ENCODE measurements around the gene GPER1. TPM values are rescaled to one million over a fixed set of nuclear protein-coding genes. Genes with fewer than 3 reads are reported as not detected.

Gene GPER1
- total RNA-seq, 4 donors from 2014 or later: 1.1 to 4.5 (median 3.1) TPM

DNA sequence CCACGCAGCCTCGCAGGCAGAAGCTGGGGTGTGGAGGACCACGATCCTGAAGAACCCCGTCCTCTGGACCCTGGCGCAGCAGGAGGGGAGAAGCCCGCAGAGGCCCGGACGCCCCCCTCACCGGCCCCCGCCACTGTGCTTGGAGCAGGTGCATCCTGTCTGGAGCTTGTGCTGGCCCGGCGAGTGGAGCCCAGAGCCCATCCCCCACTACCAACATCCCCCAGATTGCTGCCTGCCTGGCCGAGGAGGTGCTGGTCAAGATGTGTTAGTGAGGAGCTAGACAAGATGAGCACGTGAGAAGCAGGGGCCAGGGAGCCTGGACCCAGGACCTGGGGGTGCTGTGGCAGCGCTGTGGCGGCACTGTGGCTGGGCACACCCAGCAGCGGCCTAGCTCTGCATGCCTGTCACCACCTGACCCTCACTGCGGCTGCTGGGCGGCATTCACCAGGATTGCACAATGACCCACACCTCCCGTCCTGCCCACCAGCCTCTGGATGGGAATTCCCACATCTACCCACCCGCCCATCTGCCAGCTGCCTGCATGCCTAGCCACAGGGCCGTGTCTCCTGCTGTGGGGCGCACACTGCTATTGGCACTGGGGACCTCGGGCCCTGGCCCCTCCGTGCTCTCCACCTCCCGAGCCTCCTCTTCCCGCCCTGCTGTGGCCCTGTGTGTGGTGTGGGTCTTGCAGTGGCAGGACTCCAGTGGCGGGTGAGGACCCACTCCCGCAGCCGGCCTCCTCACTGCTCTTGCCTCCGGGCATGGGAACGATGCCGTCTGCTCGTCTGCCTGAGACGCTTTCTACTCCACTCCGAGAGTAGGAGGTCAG is 31.7 kb upstream of the GPER1 start:
- TF ChIP-seq POLR2A (IDR thresholded peaks at IDR 0.05) (no peak), CTCF (IDR thresholded peaks at IDR 0.05) (no peak)
- no peak overlapping the region for H3K4me3 ChIP-seq (ENCODE audit: low read depth, poor library complexity, severe bottlenecking)
- intact Hi-C loops (cut with DNase I; ENCODE audit: low total_unique reads): no loop called here
- 65 to 86% methylated on average over 16 to 34 of the region's 36 CpGs for WGBS, 2 donors
- DNase-seq (ENCODE audit: low spot score in 2 of 2): no peak

- 92 to 95% methylated on average over 19 to 23 of the region's 27 CpGs for WGBS, 2 donors
- no peak for DNase-seq (ENCODE audit: low spot score in 2 of 2)
- H3K4me3 ChIP-seq (ENCODE audit: low read depth, poor library complexity, severe bottlenecking): no peak overlapping the region
- no peak for TF ChIP-seq POLR2A (IDR thresholded peaks at IDR 0.05)
- no peak for TF ChIP-seq CTCF (IDR thresholded peaks at IDR 0.05)
- intact Hi-C loops (cut with DNase I; ENCODE audit: low total_unique reads): no loop called here
Measured at GRCh38 chr7:1056785-1057410, 31.0 kb upstream of the GPER1 start.

DNA sequence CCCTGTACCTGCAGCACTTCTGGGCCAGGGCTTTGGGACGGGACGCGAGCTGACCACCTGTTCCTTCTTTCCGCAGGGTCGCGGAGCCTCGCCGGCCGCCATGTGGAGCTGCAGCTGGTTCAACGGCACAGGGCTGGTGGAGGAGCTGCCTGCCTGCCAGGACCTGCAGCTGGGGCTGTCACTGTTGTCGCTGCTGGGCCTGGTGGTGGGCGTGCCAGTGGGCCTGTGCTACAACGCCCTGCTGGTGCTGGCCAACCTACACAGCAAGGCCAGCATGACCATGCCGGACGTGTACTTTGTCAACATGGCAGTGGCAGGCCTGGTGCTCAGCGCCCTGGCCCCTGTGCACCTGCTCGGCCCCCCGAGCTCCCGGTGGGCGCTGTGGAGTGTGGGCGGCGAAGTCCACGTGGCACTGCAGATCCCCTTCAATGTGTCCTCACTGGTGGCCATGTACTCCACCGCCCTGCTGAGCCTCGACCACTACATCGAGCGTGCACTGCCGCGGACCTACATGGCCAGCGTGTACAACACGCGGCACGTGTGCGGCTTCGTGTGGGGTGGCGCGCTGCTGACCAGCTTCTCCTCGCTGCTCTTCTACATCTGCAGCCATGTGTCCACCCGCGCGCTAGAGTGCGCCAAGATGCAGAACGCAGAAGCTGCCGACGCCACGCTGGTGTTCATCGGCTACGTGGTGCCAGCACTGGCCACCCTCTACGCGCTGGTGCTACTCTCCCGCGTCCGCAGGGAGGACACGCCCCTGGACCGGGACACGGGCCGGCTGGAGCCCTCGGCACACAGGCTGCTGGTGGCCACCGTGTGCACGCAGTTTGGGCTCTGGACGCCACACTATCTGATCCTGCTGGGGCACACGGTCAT is 30.3 kb upstream of the GPER1 start:
- TF ChIP-seq CTCF (IDR thresholded peaks at IDR 0.05) (no peak), POLR2A (IDR thresholded peaks at IDR 0.05) (no peak)
- no peak for DNase-seq (ENCODE audit: low spot score in 2 of 2)
- H3K4me3 ChIP-seq (ENCODE audit: low read depth, poor library complexity, severe bottlenecking): no peak overlapping the region
- 96% methylated on average over 39 to 62 of the region's 62 CpGs for WGBS, 2 donors
- intact Hi-C loops (cut with DNase I; ENCODE audit: low total_unique reads): no loop called here

- H3K4me3 ChIP-seq (ENCODE audit: low read depth, poor library complexity, severe bottlenecking): no peak overlapping the region
- no peak for DNase-seq (ENCODE audit: low spot score in 2 of 2)
- TF ChIP-seq POLR2A (IDR thresholded peaks at IDR 0.05): no peak
- no peak for TF ChIP-seq CTCF (IDR thresholded peaks at IDR 0.05)
- intact Hi-C loops (cut with DNase I; ENCODE audit: low total_unique reads): no loop called here
- 90 to 92% methylated on average over 13 of the region's 13 CpGs for WGBS, 2 donors
Measured at GRCh38 chr7:1058311-1058710, 29.6 kb upstream of the GPER1 start.

- no peak overlapping the region for H3K4me3 ChIP-seq (ENCODE audit: low read depth, poor library complexity, severe bottlenecking)
- peak in 1 of 2 donors; percentile 88 for DNase-seq (ENCODE audit: low spot score in 2 of 2)
- TF ChIP-seq CTCF (IDR thresholded peaks at IDR 0.05) (no peak), POLR2A (IDR thresholded peaks at IDR 0.05) (no peak)
- intact Hi-C loops (cut with DNase I; ENCODE audit: low total_unique reads): no loop called here
- 47 to 64% methylated on average over 10 of the region's 10 CpGs for WGBS, 2 donors
Measured at GRCh38 chr7:1058821-1059199, 29.1 kb upstream of the GPER1 start.

Measured in lower leg skin (tissue), 4 donors.